ENCODE results near the gene CCDC174. TPM values are rescaled to one million over a fixed set of nuclear protein-coding genes. Genes with fewer than 3 reads are reported as not detected.
"Not testable (repeated sequence)": the region's sequence is repeated elsewhere in the genome, so short reads cannot be mapped to it uniquely, and the experiment has no call there.

Gene CCDC174
- total RNA-seq, 1 donor from 2014 or later: 14.7 TPM

DNA sequence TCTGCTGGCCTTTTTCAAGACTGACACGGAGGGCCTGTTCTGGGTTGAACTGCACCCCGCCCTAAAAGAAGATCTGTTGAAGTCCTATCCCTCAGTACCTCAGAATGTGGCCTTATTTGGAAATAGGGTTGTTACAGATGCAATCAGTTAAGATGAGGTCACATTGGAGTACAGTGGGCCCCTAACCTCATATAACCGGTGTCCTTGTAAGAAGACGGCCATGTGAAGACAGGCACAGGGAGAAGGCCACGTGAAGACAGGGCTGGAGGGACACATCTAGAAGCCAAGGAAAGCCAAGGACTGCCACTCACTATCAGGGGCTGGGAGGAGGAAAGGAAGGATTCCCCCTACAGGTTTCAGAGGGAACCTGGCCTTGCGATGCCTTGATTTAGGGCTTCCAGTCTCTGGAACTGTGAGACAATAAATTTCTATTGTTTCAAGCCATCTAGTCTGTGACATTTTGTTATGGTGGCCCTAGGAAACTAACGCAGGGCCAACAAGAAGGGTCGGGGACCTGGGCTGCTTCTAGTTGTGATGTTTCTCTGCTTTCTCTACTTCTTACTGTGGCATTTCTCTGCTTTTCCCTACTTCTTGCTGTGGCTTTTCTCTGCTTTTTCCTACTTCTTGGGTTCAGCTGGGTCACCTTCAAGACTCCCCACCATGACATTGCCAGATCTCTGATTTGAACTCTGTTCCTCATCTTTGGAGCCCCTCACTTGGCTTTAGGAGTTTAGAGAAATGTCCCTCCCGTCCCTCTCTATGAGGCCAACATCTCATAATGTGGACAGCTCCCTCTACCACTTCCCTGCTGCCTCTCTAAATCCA is 4.8 kb upstream of the CCDC174 start:
- DNase-seq (ENCODE audit: low spot score): no peak
- intact Hi-C loops (cut with DNase I): loop anchor here (5.0 kb wide), 2 partner anchors 90 to 124 kb away; no protein-coding TSS in a partner anchor

GRCh38 chr3:14647976-14648955 is 3.3 kb upstream of the CCDC174 start:
- no peak for DNase-seq (ENCODE audit: low spot score)
- intact Hi-C loops (cut with DNase I): loop anchor here (5.0 kb wide), 2 partner anchors 91 to 126 kb away; no protein-coding TSS in a partner anchor

- no peak for DNase-seq (ENCODE audit: low spot score)
- intact Hi-C loops (cut with DNase I): loop anchor here (5.0 kb wide), 2 partner anchors 92 to 127 kb away; no protein-coding TSS in a partner anchor
These were observed 2.1 kb upstream of the CCDC174 start for GRCh38 chr3:14649466-14649865.

DNA sequence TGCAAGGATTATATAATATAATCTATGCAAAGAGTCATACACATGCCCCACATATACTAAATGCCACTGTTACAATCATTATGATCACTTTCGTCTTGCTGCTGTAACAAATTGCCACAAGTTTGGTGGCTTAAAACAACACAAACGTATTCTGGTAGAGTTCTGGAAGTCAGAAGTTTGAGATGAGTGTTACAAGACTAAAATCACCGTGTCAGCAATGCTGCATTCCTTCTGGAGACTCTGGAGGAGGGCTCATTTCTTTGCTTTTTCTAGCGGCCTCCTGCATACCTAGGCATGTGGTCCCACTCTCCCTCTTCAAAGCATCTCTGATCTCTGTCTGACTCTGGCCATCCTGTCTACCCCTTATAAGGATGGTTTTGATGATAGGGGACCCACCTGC is 1.4 kb upstream of the CCDC174 start:
- intact Hi-C loops (cut with DNase I): loop anchor here (5.0 kb wide), 2 partner anchors 473 to 523 kb away; partner anchors contain the start of genes LSM3, TMEM43 and XPC
- DNase-seq (ENCODE audit: low spot score): no peak

DNA sequence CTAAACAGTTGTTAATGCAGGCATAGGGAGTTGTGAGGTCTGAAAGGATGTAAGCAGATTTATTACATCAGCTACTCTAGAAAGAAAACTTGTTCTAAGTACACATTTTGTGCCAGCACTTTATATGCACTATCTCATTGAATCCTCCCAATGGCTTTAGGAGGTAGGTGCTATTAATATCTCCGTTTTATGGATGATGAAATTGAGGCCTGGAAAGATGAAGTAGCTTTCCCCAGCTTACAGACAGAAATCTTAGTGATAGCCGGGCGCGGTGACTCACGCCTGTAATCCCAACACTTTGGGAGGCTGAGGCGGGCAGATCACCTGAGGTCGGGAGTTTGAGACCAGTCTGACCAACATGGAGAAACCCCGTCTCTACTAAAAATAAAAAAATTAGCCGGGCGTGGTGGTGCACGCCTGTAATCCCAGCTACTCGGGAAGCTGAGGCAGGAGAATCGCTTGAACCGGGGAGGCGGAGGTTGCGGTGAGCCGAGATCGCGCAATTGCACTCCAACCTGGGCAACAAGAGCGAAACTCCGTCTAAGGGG is 872 bp downstream of the CCDC174 start:
- intact Hi-C loops (cut with DNase I): loop anchor here (5.0 kb wide), 2 partner anchors 475 to 525 kb away; partner anchors contain the start of genes LSM3, TMEM43 and XPC
- DNase-seq (ENCODE audit: low spot score): not testable (repeated sequence)

DNA sequence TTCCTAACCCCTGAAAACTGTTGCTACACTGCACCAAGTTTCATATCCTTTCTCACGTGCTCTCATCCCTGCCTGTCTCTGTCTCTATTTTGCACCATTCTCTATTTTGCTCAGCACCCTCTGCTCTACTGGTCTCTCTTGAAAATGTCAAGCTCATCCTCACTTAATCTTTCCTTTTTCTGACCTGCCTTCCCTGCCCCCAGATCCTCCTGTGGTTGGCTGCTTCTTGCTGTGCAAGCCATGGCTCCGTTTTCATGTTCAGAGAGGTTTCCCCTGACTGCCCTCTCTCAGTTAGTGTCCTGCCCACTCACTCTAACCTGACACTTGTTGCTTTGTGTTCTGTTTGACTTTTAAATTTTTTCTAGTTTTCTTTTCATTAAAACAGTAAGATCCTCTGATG is 6.0 kb downstream of the CCDC174 start:
- DNase-seq (ENCODE audit: low spot score): no peak
- intact Hi-C loops (cut with DNase I): no loop called here

DNA sequence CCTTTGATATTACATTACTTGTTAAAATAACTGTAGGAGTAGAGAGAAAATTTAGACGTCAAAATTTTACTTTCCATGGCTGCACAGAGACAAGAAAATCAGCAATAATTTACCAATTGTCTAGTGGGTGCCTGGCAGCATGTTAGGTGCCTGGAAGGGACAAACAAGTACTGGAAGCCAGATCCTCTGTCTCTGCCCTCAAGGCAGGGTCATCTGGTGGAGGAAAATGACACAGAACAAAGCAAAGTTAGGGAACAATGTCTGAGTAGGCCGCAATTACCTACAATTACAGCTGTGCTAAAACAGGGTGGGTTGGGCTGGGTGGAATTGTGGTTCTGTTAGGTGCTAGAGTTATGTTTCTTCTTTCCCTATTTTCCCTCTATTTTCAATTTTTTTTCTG is 7.4 kb downstream of the CCDC174 start:
- intact Hi-C loops (cut with DNase I): no loop called here
- no peak for DNase-seq (ENCODE audit: low spot score)

DNA sequence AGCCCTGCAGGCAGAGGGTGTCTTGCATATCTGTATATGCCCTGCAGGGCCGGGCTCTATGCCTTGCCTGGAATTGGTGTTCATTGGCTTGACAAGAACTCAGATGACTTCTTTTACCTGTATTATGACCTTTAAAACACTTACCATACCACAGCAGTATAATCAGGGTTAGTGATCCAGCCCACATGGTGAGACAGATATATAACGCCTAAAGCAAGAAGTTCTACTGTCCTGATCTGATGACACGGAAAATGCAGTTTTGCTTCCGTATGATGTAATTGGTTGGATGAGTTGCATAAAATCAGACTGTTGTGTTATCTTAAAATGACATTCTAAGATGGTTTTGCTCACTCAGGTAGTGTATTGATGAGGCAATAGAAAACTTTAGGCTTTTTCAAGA is 9.4 kb downstream of the CCDC174 start:
- intact Hi-C loops (cut with DNase I): no loop called here
- no peak for DNase-seq (ENCODE audit: low spot score)

GRCh38 chr3:14663396-14664135 is 12.0 kb downstream of the CCDC174 start:
- no peak for DNase-seq (ENCODE audit: low spot score)

GRCh38 chr3:14664170-14664569 is 12.6 kb downstream of the CCDC174 start:
- intact Hi-C loops (cut with DNase I): no loop called here
- DNase-seq (ENCODE audit: low spot score): no peak

More at GRCh38 chr3:14663396-14664135, 12.0 kb downstream of the CCDC174 start:
- intact Hi-C loops (cut with DNase I): no loop called here

- intact Hi-C loops (cut with DNase I): no loop called here
- DNase-seq (ENCODE audit: low spot score): no peak
These were observed 21.0 kb downstream of the CCDC174 start for GRCh38 chr3:14672588-14672987.

DNA sequence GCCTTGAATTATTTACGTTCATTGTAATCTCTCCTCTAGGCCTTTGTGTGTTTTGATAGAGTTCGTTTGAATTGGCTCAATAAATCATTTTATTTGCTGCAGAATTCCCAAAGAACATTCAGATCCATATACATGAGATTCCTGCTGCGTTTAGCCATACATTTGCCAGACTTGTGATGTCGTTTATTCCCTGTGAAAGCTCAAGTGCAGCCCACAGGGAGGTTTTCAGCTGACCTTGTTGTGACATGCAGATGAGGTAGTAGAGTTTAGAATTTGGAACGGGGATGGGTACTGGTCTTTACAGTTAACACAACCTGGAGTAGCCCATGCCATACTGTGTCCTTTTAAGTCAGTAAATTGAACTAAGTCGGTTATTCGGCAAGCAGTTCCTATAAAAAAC is 23.3 kb downstream of the CCDC174 start, which contains the start of gene C3orf20:
C3orf20 (plus strand) TSS at position 301 of the 400 bp plus-strand sequence. CDS start 7,573 bp downstream, outside the sequence.
- DNase-seq (ENCODE audit: low spot score): no peak
- intact Hi-C loops (cut with DNase I): loop anchor here (1.0 to 2.0 kb wide), 2 partner anchors 106 to 246 kb away; no protein-coding TSS in a partner anchor

GRCh38 chr3:14676881-14677280 is 25.3 kb downstream of the CCDC174 start:
- intact Hi-C loops (cut with DNase I): no loop called here

GRCh38 chr3:14678015-14678503 is 26.5 kb downstream of the CCDC174 start:
- DNase-seq (ENCODE audit: low spot score): no peak
- intact Hi-C loops (cut with DNase I): no loop called here

More at GRCh38 chr3:14676881-14677280, 25.3 kb downstream of the CCDC174 start:
- DNase-seq (ENCODE audit: low spot score): no peak

GRCh38 chr3:14680115-14680514 is 28.6 kb downstream of the CCDC174 start:
- intact Hi-C loops (cut with DNase I): no loop called here
- DNase-seq (ENCODE audit: low spot score): no peak

DNA sequence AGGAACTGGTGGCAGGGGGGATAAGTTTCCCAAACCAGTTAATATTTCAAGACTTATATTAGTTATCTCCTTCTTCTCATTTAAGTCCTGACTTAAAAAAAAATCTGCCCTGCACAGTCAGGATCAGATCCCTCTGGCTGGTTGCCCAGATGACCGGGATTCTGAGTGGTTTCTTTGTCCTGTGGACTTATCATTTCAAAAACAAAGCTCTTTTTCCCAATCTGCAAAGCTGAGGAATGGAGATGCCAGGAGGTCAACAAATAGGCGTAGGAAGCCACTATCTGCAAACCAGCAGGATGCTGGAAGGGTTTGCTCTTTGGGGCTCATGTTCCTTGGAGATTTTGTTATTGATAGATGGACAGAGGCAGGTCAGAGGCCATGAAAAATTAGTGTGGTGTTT is 29.2 kb downstream of the CCDC174 start:
- intact Hi-C loops (cut with DNase I): no loop called here
- no peak for DNase-seq (ENCODE audit: low spot score)

DNA sequence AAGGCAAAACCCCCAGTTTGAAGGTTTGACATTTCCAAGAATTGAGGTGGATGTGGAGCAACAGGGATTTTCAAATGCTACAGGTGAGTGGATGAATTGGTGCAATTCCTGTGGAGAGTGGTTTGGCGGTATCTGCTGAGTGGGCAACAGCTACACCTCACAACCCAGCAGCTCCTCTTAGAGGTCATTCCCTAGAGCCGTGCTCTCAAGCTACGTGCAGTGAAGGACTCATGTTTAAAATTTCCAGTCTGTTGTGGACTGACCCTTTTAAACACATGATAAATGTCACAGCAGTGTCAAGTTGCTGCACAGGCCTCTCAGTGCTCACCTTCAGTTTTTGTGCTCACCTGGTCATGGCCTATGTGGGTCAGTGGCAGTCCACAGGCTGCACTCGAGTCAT is 32.9 kb downstream of the CCDC174 start:
- DNase-seq (ENCODE audit: low spot score): no peak
- intact Hi-C loops (cut with DNase I): no loop called here

GRCh38 chr3:14685179-14685578 is 33.6 kb downstream of the CCDC174 start:
- no peak for DNase-seq (ENCODE audit: low spot score)
- intact Hi-C loops (cut with DNase I): no loop called here

DNA sequence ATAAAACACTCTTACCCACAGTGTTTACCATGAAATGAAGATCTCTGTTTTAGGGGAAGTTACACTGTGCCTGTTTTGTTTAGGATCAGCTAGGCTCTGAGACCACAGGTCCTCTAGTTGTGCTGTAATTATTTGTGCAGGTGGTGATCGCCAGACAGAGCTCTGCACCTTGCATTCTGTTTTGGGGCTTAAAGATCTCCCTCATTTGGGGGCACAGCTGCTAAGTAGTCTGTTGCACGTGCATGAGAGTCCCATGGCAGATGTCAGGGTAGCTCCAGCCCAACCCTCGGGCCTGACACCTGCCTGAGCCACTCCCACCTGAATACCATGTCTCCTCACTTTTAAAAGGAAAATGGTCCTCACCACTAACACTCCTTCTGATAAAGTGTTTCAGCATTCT is 35.8 kb downstream of the CCDC174 start:
- no peak for DNase-seq (ENCODE audit: low spot score)
- intact Hi-C loops (cut with DNase I): no loop called here

All from cardiac septum (tissue), 1 donor.